HG02642 (cell line): ENCODE results near the gene MAMSTR.

ENCODE experiments used
- ATAC-seq: cut with Tn5 transposase; IDR thresholded peaks from one replicate; pipeline ENCODE4 v1.9.1; 2021; ENCODE audit warnings: mild to moderate bottlenecking; ENCODE audit not compliant: unreplicated experiment, poor library complexity

MAMSTR gene

GRCh38 chr19:48670699-48671445 is 48.7 kb downstream of the MAMSTR start:
- no peak for ATAC-seq

- ATAC-seq: no peak
These were observed 49.4 kb downstream of the MAMSTR start for GRCh38 chr19:48669903-48670668.

DNA sequence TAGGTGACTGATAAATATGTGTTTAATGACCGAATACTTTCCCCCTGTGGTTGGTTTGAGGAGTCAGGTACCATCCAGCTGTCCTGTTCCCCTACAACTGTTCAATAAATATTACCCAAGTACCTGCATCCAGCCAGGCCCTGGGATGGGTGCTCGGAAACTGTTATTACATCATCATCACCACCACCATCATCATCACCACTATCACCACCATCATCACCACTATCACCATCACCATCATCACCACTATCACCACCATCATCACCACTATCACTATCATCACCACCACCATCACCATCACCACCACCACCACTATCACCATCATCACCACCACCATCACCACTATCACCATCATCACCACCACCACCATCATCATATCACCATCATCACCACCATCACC is 50.8 kb downstream of the MAMSTR start:
- ATAC-seq: no peak

- ATAC-seq: no peak
These were observed 51.2 kb downstream of the MAMSTR start for GRCh38 chr19:48668332-48668731.

DNA sequence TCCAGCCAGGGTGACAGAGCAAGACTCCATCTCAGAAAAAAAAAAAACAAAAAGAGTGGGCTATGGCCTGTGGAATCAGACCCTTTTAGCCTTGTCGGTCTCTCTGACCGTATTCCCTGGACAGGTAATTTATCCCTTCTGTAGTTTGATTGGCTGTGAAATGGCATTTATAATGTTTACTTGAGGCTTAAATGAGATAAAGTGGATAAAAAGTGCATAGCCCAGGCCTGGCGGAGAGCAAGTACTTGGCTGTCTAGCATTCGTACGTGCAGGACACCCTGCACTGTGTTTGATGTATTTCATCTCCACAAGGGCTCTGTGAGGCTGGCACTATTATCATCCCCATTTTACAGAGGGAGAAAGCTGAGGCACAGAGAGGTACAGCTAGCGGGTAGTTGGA is 53.7 kb downstream of the MAMSTR start:
- ATAC-seq: no peak

DNA sequence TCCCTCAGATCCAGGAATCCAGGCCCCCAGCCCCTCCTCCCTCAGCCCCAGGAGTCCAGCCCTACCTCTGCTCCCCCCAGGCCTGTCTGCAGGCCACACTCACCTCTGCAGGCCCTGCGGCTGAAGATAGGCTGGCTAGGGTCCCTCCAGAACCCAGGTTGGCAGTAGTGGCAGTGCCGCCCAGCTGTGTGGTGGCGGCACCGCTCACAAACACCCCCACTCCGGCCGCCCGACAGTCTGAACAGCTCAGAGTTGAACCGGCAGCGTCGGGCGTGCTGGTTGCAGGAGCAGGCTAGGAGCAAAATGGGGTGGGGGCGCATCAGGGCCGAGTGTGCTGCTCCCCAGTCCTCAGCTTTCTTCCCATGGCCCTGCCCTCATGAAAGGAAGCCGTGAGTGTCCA is 55.0 kb downstream of the MAMSTR start:
- no peak for ATAC-seq

DNA sequence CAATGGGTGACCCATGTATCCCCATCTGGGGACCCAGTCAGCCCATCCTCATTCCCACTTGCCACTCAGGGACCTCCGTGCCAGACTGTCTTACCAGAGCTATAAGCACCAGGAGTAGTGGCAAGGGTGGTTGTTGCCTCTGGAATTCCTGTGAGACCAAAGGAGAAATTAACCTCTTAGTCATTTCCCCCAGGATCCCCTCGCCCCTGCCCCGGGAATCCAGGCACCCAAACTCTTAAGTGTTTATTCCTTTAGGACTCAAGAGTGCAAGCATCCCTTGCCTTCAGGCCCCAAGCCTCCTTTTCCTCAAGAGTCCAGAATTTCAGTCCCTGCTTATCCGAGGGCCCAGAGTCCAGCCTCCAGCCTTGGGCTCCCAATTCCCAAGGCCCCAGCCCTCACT is 55.9 kb downstream of the MAMSTR start:
- no peak for ATAC-seq
